Epithelial cell of prostate (primary cell): ENCODE results near the gene PHPT1.

Source experiments
- DNase-seq: peaks from one replicate; pipeline ENCODE4 v3.0.0-alpha.2; 2011; ENCODE audit warnings: low read depth, low spot score
- H3K27ac ChIP-seq: fragments of 450-650 bp; 2 replicates; pipeline ENCODE4 v1.5.1; 2017; ENCODE audit warnings: mild to moderate bottlenecking

PHPT1 gene

DNA sequence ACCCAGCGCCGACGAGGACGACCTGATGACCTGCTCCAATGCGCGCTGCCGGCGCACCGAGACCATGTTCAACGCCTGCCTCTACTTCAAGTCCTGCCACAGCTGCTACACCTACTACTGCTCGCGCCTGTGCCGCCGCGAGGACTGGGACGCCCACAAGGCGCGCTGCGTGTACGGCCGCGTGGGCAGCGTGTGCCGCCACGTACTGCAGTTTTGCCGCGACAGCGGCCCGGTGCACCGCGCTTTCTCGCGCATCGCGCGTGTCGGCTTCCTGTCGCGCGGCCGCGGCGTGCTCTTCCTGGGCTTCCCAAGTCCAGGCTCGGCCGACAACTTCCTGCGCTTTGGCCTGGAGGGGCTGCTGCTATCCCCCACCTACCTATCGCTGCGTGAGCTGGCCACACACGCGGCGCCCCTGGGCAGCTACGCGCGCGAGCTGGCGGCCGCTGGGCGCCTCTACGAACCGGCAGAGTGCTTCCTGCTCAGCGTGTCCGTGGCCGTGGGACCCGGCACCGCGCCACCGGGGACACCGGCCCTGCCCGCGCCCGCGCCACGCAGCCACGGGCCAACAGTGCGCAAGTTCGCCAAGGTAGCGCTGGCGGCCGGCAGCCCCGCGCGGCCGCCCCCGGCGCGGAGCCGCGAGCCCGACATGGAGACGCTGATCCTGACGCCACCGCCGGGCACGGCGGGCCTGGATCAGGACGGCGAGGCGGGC lies 2.7 kb upstream of the PHPT1 start:
- H3K27ac ChIP-seq = no peak overlapping the region
- no peak for DNase-seq

DNA sequence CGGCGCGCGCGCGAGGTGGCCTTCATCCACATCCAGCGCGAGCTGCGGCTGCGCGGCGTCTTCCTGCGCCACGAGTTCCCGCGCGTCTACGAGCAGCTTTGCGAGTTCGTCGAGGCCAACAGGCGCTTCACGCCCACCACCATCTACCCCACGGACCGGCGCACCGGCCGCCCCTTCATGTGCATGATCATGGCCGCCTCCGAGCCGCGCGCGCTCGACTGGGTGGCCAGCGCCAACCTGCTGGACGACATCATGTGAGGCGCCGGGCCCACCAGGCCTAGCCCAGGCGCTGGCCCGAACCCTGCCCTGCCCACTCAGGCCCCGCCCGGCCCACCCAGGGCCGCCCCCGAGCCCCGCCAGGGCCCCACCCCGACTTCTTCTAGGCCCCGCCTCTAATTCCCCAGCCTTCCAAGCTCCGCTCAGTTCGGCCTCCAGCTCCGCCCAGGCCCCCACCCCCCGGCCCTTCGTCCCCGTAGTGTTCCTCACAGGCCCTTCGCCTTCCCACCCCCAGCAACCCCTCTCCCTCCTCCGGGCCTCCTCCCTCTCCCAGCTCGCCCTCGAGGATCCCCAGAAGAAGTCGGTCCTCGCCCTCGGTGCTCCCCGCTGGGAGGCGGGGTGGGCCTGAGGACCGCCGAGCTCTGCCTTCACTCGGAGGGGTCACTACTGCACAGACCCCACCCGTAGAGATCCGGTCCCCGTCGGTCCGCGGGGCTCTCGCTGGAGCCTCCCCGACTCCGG lies 2.0 kb upstream of the PHPT1 start:
- H3K27ac ChIP-seq = peak overlapping the region; percentile 90
- no peak for DNase-seq

GRCh38 chr9:136847826-136848392 lies 1.3 kb upstream of the PHPT1 start:
- peak overlapping the region; percentile 90 for H3K27ac ChIP-seq
- DNase-seq = peak; percentile 40

- peak overlapping the region; percentile 90 for H3K27ac ChIP-seq
- no peak for DNase-seq
Observed at GRCh38 chr9:136848393-136849037, 694 bp upstream of the PHPT1 start.

GRCh38 chr9:136849960-136850865 lies 1.0 kb downstream of the PHPT1 start:
- H3K27ac ChIP-seq = peak overlapping the region; percentile 90
- DNase-seq = no peak

- no peak for DNase-seq
- H3K27ac ChIP-seq = no peak overlapping the region
Observed at GRCh38 chr9:136850866-136851775, 1.9 kb downstream of the PHPT1 start.

GRCh38 chr9:136851941-136852663 lies 2.9 kb downstream of the PHPT1 start, which contains the start of gene MAMDC4:
Gene MAMDC4, plus strand, starts transcription at chr9:136852346. Its CDS starts 71 bp downstream, at chr9:136852417.
- no peak for DNase-seq
- H3K27ac ChIP-seq = no peak within 1 kb of the TSS

DNA sequence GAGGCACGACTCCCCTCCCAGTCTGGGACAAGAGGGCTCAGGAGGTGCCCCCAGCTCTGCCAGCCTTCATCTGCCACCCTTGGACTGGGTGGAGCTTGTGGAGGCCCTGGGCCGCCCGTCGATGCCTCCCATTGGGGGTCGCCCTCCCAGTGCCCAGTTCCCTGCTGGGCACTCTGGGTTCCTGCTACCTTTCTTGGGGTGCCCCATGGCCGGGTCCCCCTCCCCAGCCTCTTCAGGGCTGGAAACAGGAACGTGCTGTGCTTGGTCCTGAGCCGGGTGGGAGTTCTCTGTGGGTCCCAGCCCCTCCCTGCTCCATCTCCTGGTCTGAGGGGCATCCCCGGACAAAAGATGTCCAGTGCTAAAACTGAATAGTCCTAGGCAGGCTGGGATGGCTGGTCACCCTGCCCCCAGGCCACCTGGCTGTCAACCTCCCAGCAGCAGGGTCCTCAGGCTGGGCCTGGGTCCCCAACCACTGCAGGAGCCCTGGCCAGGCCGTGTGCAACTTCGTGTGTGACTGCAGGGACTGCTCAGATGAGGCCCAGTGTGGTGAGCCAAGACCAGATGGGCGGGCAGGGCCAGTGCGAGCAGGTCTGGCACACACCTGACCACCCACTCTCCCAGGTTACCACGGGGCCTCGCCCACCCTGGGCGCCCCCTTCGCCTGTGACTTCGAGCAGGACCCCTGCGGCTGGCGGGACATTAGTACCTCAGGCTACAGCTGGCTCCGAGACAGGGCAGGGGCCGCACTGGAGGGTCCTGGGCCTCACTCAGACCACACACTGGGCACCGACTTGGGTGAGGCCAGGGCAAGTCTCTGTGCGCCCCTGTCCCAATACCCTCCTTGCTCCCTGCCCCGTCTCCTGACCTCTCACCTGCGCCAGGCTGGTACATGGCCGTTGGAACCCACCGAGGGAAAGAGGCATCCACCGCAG lies 3.7 kb downstream of the PHPT1 start:
- no peak for DNase-seq
- no peak overlapping the region for H3K27ac ChIP-seq

DNA sequence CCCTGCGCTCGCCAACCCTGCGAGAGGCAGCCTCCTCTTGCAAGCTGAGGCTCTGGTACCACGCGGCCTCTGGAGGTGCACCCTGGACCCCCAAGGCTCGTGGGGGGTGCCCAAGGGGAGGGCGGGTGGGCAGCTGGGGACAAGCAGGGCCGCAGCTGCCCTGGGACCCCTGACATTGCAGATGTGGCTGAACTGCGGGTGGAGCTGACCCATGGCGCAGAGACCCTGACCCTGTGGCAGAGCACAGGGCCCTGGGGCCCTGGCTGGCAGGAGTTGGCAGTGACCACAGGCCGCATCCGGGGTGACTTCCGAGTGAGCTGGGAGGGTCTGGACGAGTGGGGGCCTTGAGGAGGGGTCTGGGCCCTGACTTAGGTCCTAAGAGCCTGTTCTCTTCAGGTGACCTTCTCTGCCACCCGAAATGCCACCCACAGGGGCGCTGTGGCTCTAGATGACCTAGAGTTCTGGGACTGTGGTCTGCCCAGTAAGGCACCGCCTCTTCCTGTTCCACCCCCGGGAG lies 4.4 kb downstream of the PHPT1 start:
- H3K27ac ChIP-seq = no peak overlapping the region
- DNase-seq = no peak

GRCh38 chr9:136854113-136854841 lies 5.1 kb downstream of the PHPT1 start:
- H3K27ac ChIP-seq = no peak overlapping the region
- no peak for DNase-seq

DNA sequence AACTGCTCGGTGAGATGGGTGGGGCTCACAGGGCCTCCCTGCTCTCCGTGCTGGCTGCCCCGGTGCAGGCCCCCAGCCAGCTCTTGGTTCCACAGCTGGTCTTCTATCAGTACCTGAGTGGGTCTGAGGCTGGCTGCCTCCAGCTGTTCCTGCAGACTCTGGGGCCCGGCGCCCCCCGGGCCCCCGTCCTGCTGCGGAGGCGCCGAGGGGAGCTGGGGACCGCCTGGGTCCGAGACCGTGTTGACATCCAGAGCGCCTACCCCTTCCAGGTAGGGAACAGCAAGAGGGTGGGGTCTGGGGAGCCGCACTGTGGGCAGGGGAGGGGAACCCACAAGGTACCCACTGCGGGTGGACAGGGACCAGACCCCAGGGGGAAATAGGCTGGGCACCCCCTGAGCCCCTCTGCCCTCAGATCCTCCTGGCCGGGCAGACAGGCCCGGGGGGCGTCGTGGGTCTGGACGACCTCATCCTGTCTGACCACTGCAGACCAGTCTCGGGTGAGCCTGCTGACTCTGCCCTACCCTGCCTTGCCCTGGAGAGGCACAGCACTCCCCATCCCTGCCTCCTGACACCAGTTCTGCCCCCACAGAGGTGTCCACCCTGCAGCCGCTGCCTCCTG lies 5.7 kb downstream of the PHPT1 start:
- DNase-seq = no peak
- no peak overlapping the region for H3K27ac ChIP-seq

GRCh38 chr9:136855461-136856078 lies 6.4 kb downstream of the PHPT1 start:
- no peak overlapping the region for H3K27ac ChIP-seq
- no peak for DNase-seq

GRCh38 chr9:136856079-136856476 lies 6.9 kb downstream of the PHPT1 start:
- no peak overlapping the region for H3K27ac ChIP-seq
- DNase-seq = no peak

DNA sequence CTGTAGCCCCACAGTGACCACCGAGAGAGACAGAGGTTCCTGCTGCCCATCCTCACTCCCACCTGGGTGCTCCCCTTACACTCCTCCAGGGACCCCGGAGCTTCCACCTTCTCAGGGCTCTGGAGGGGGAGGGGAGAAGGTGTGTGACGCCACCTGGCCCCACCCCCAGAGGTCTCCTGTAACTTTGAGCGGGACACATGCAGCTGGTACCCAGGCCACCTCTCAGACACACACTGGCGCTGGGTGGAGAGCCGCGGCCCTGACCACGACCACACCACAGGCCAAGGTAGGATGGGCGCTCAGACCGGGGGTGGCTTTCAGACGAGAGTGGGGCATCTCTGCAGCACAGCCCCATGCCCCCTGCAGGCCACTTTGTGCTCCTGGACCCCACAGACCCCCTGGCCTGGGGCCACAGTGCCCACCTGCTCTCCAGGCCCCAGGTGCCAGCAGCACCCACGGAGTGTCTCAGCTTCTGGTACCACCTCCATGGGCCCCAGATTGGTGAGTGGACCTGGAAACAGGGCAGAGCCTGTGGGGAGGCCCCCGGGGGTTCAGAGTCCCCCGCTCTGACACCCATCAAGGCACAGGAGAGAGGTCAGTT lies 7.4 kb downstream of the PHPT1 start:
- no peak for DNase-seq
- no peak overlapping the region for H3K27ac ChIP-seq

DNA sequence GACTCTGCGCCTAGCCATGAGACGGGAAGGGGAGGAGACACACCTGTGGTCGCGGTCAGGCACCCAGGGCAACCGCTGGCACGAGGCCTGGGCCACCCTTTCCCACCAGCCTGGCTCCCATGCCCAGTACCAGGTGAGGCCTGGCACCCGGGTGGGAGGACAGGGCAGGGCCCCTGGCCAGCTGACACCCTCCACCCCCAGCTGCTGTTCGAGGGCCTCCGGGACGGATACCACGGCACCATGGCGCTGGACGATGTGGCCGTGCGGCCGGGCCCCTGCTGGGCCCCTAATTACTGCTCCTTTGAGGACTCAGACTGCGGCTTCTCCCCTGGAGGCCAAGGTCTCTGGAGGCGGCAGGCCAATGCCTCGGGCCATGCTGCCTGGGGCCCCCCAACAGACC lies 8.0 kb downstream of the PHPT1 start:
- no peak for DNase-seq
- H3K27ac ChIP-seq = no peak overlapping the region
